NCI-H146 treated with DMSO at 0.1 percent for 48 hours (cell line): Measurements from ENCODE around the gene ASGR2.
"Not testable (repeated sequence)": the region's sequence is repeated elsewhere in the genome, so short reads cannot be mapped to it uniquely, and the experiment has no call there.

ENCODE experiments used
- DNase-seq: peaks from one replicate; lab custom pipeline; 2025; ENCODE audit not compliant: unreplicated experiment; lab: John Stamatoyannopoulos, UW

The ASGR2 gene

GRCh38 chr17:7100641-7101379 is 13.8 kb downstream of the ASGR2 start:
- not testable (repeated sequence) for DNase-seq

- DNase-seq: no peak
These were observed 15.7 kb downstream of the ASGR2 start for GRCh38 chr17:7098802-7099459.

- no peak for DNase-seq
These were observed 16.7 kb downstream of the ASGR2 start for GRCh38 chr17:7097940-7098339.

GRCh38 chr17:7095625-7096024 is 19.0 kb downstream of the ASGR2 start:
- DNase-seq: no peak

- DNase-seq: no peak
These were observed 20.0 kb downstream of the ASGR2 start for GRCh38 chr17:7094652-7095019.

GRCh38 chr17:7091311-7092005 is 23.2 kb downstream of the ASGR2 start:
- DNase-seq: not testable (repeated sequence)

GRCh38 chr17:7089570-7089969 is 25.1 kb downstream of the ASGR2 start:
- not testable (repeated sequence) for DNase-seq

GRCh38 chr17:7088442-7088841 is 26.2 kb downstream of the ASGR2 start:
- not testable (repeated sequence) for DNase-seq

- no peak for DNase-seq
These were observed 30.5 kb downstream of the ASGR2 start for GRCh38 chr17:7084088-7084487.

GRCh38 chr17:7083592-7083991 is 31.0 kb downstream of the ASGR2 start:
- DNase-seq: no peak

GRCh38 chr17:7081341-7082062 is 33.1 kb downstream of the ASGR2 start:
- DNase-seq: no peak

- no peak for DNase-seq
These were observed 34.1 kb downstream of the ASGR2 start for GRCh38 chr17:7080456-7081041.

- DNase-seq: no peak
These were observed 34.8 kb downstream of the ASGR2 start, which contains the start of gene CLEC10A for GRCh38 chr17:7079581-7080455. Gene CLEC10A (minus strand): TSS chr17:7080251. CDS start chr17:7078812, 1,439 bp downstream.

- no peak for DNase-seq
These were observed 35.9 kb downstream of the ASGR2 start for GRCh38 chr17:7078711-7079110.

GRCh38 chr17:7077911-7078546 is 36.6 kb downstream of the ASGR2 start:
- DNase-seq: no peak

- DNase-seq: no peak
These were observed 39.7 kb downstream of the ASGR2 start for GRCh38 chr17:7074931-7075330.

- DNase-seq: no peak
These were observed 42.2 kb downstream of the ASGR2 start for GRCh38 chr17:7072406-7072805.

- no peak for DNase-seq
These were observed 43.9 kb downstream of the ASGR2 start for GRCh38 chr17:7070712-7071111.

- no peak for DNase-seq
These were observed 46.4 kb downstream of the ASGR2 start for GRCh38 chr17:7068268-7068667.
